Aorta (tissue), 5 donors: Measurements from ENCODE around the gene EMC10. TPM values are rescaled to one million over a fixed set of nuclear protein-coding genes. Genes with fewer than 3 reads are reported as not detected.
"Not testable (repeated sequence)": the region's sequence is repeated elsewhere in the genome, so short reads cannot be mapped to it uniquely, and the experiment has no call there.

ENCODE experiments used
- ATAC-seq: fragments of 200-7000 bp; cut with Tn5 transposase; one replicate; pipeline ENCODE4 v1.9.1; 2022; ENCODE audit warnings: moderate library complexity; ENCODE audit not compliant: low FRiP score
- DNase-seq, 2 donors: peaks; one replicate each; pipeline ENCODE4 v3.0.0-alpha.2; 2020
- H3K27ac ChIP-seq, 2 donors: one replicate each; pipeline ENCODE4 v1.5.1; 2013; ENCODE audit warnings: low read length in 2 of 2, mild to moderate bottlenecking in 2 of 2, moderate library complexity in 2 of 2, control low read depth in 1 of 2, inconsistent platforms in 1 of 2, low read depth in 1 of 2
- H3K27me3 ChIP-seq, 2 donors: one replicate each; pipeline ENCODE4 v1.6.1; 2013; ENCODE audit warnings: control low read depth in 1 of 2, low read length in 1 of 2, mild to moderate bottlenecking in 1 of 2, moderate library complexity in 1 of 2; ENCODE audit not compliant: insufficient read depth in 2 of 2, control insufficient read depth in 1 of 2
- H3K36me3 ChIP-seq, 2 donors: one replicate each; pipeline ENCODE4 v1.6.1; 2013; ENCODE audit warnings: control low read depth in 1 of 2, low read length in 1 of 2, mild to moderate bottlenecking in 1 of 2; ENCODE audit not compliant: insufficient read depth in 2 of 2, control insufficient read depth in 1 of 2
- H3K4me1 ChIP-seq, 2 donors: one replicate each; pipeline ENCODE4 v1.6.1; 2013; ENCODE audit warnings: low read length in 2 of 2, control low read depth in 1 of 2, mild to moderate bottlenecking in 1 of 2, moderate library complexity in 1 of 2; ENCODE audit not compliant: insufficient read depth in 2 of 2, control insufficient read depth in 1 of 2
- H3K4me3 ChIP-seq, 2 donors: one replicate each; pipeline ENCODE4 v1.5.1; 2013; ENCODE audit warnings: low read length in 2 of 2, control low read depth in 1 of 2, mild to moderate bottlenecking in 1 of 2
- H3K9me3 ChIP-seq: one replicate; pipeline ENCODE4 v1.6.1; 2013; ENCODE audit warnings: mild to moderate bottlenecking, low read length; ENCODE audit not compliant: control insufficient read depth
- WGBS, 2 donors: extraction: QIAGEN DNeasy Blood & Tissue Kit; methylation state at CpG; one replicate each; pipeline ENCODE4 v1.1.7; 2013; 5-methylcytosine and 5-hydroxymethylcytosine counted together
- intact Hi-C, 2 donors: fragments of 100-400 bp; cut with DNase I; formaldehyde crosslinking; loops; one replicate each; pipeline versions ENCODE4 v1.14.2 to v1.15.0; 2022
- polyA plus RNA-seq, 2 donors: library from polyadenylated mRNA; stranded (reverse); fragments of 200-250 nt; gene quantifications; one replicate each; pipeline ENCODE4 v1.2.3, GENCODE V29; 2013
- total RNA-seq, 2 donors: library from RNA; stranded (reverse); fragmentation: NEBNext Ultra II Directional; extraction: Animal tissue kit (Norgen Biotek cat#: 25700); gene quantifications; one replicate each; pipeline ENCODE4 v1.2.1, GENCODE V29; 2021
- donor health status: healthy with polysubstance abuse.
- donor health status: Bipolar disorder and iron deficiency.
- donor health status: DM: no; HTN: no; CAD: no.
- donor health status: DM: no; HTN: no; CAD: no.
- donor health status: DM: yes; HTN: yes; CAD: no.

Gene EMC10
- total and polyA plus RNA-seq, 4 donors = 65.2 to 111 (median 83.1) TPM

DNA sequence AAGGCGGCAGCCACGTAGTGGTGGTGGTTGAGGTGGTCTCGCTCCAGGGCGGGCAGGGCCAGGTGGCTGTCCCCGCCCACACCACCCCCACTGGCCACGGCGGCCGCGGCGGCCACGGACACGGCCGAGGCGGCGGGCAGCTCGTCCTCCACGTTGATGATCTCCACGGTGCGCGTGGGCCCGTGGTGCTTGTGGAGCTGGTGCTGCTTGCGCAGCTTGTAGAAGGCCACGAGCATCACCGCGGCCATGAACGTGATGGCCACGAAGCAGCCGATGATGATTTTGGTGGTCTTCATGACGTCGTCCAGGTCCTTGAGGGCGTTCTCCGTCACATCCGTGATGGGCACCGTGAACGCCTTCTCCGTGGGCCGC is 41.4 kb downstream of the EMC10 start:
- Histone ChIP-seq H3K4me3 (no peak overlapping the region), H3K36me3 (no peaks in the 10 kb centered on the region), H3K4me1 (no peaks in the 10 kb centered on the region), H3K9me3 (no peaks in the 10 kb centered on the region), H3K27ac (no peak overlapping the region), H3K27me3 (no peaks in the 10 kb centered on the region)
- ATAC-seq = no peak
- DNase-seq = peak in 1 of 2 donors; percentile 75
- WGBS, 2 donors = 96 to 97% methylated on average over 32 to 37 of the region's 37 CpGs
- intact Hi-C loops = no loop called here

DNA sequence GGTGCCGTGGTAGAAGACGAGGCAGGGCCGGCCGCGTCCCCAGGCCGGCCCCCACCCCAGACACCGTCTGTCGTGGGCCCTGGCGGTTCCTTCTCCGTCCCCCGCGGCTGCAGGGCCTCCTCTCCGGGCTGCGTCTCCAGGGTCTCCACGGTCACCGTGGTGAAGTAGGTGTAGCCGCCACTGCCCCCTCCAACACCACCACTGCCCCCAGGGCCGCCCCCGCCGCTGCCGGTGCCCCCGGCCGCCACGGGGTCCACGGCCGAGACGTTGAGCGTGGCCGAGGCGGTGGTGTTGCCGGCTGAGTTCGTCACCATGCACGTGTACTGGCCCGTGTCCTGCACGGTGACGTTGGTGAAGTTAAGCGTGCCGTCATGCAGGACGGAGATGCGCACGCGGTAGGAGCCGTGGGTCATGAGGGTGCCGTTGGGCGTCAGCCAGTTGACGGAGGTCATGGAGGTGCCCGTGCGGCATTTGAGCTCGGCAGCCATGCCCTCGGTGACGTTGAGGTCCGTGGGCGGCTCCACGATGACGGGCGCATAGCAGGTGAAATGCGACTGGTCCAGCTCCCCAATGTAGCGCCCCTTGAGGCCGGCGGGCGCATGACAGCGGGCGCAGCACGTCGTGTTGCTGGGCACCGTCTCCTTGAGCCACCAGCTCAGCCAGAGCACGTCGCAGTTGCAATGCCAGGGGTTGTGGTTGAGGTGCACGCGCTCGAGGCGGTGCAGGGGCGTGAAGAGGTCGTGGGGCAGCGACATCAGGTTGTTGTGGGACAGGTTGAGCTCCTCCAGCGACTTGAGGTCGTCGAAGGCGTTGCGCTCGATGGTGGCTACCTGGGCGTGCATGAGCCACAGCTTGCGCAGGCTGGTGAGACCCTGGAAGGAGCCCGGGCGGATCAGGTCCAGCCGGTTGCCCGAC is 42.0 kb downstream of the EMC10 start:
- DNase-seq = peak in 1 of 2 donors; percentile 73
- H3K27ac ChIP-seq = no peak overlapping the region
- intact Hi-C loops = no loop called here

DNA sequence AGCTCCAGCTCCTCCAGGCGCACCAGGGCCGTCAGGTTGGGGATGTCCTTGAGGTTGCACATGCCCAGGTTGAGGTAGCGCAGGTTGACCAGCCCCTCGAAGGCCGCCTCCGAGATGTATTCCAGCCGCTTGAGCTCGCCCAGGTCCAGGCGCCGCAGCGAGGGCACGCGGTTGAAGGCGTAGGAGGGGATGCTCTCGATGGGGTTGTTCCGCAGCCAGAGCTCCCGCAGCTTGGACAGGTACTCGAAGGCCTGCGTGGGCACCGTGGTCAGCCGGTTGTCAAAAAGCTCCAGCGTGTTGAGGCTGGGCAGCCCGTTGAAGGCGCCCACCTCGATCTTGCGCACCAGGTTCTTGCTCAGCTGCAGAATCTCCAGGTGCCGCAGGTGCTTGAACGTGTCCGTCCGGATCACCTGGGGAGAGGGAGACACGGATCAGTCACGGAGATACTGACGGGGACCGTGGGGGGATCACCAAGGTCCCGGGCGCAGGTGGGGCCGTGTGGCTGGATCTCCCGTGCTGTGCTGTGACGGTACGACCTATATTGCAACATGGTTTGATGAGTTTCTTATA is 42.8 kb downstream of the EMC10 start:
- no peak for ATAC-seq

More for the DNA sequence above, 42.0 kb downstream of the EMC10 start:
- Histone ChIP-seq H3K4me3 (no peak overlapping the region), H3K36me3 (no peaks in the 10 kb centered on the region), H3K27me3 (no peaks in the 10 kb centered on the region), H3K4me1 (no peaks in the 10 kb centered on the region), H3K9me3 (no peaks in the 10 kb centered on the region)
- 95 to 96% methylated on average over 82 to 87 of the region's 87 CpGs for WGBS, 2 donors
- ATAC-seq = no peak

DNA sequence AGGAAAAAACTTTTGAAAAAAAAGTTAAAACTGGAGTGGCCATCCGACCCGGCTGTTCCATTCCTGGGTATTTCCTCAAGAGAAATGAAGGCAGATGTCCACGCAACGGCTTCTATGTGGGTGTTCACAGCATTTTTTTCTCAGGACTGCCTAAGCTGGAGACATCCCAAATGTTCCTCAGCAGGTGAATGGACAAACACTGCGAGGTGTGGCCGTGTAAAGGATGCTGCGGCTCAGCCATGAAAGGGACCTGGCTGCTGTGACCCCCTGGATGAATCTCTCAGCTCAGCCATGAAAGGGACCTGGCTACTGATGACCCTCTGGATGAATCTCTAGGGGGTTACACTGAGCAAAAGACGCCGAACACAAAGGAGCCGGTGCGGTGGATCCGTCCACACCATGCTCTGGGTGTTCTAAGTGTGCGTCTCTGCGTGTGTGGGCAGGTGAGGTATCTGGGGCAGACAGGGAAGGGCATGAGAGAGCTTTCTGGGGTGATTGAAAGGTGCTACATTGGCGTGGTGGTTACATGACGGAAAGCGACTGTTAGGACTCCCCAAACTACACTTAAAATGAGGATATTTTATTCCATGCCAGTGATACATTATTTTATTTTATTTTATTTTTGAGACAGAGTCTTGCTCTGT is 44.6 kb downstream of the EMC10 start:
- WGBS, 2 donors = 83 to 87% methylated on average over 17 of the region's 17 CpGs
- H3K4me1 ChIP-seq = no peaks in the 10 kb centered on the region
- no peaks in the 10 kb centered on the region for H3K36me3 ChIP-seq
- DNase-seq (peak; percentile 15 to 32), ATAC-seq (no peak)
- intact Hi-C loops = no loop called here
- no peak overlapping the region for H3K27ac ChIP-seq
- no peaks in the 10 kb centered on the region for H3K9me3 ChIP-seq
- H3K4me3 ChIP-seq = no peak overlapping the region
- H3K27me3 ChIP-seq = no peaks in the 10 kb centered on the region

More for the DNA sequence above, 42.8 kb downstream of the EMC10 start:
- Histone ChIP-seq H3K4me1 (no peaks in the 10 kb centered on the region), H3K27ac (no peak overlapping the region), H3K27me3 (no peaks in the 10 kb centered on the region), H3K36me3 (no peaks in the 10 kb centered on the region), H3K4me3 (no peak overlapping the region), H3K9me3 (no peaks in the 10 kb centered on the region)
- DNase-seq = peak; percentile 42 to 74
- intact Hi-C loops = no loop called here
- WGBS, 2 donors = 97% methylated on average over 40 of the region's 40 CpGs

DNA sequence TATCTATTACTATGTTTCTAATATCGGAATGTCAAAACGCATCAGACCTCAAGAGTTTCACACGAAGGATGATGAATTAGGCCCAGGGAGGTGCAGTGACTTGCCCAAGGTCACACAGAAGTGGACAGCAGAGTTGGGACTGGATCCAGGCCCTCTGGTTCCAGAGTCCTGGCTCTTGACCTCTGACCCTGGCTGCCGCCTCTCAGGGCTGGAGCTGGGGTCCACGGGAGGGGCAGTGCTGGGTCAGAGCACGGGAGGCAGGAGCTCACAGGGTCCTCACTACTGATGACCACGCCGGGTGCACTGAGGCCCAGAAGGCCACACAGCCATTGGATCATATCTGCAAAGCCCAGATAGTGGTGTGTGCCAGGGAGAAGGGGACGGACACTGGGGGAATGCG is 46.6 kb downstream of the EMC10 start:
- ATAC-seq = no peak
- no peaks in the 10 kb centered on the region for H3K36me3 ChIP-seq
- intact Hi-C loops = no loop called here

DNA sequence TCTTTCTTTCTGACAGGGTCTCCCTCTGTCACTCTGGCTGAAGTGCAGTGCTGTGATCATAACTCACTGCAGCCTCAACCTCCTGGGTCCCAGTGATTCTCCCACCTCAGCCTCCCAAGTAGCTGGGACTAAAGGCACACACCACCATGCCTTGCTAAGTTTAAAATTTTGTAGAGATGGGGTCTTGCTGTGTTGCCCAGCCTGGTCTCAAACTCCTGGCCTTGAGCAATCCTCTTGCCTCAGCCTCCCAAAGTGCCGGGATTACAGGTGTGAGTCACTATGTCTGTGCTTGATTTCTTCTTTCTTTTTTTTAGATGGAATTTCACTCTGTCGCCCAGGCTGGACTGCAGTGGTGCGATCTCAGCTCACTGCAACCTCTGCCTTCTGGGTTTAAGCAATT is 51.7 kb downstream of the EMC10 start:
- H3K9me3 ChIP-seq, intact Hi-C loops, H3K27ac ChIP-seq: not testable (repeated sequence)

More for the DNA sequence above, 46.6 kb downstream of the EMC10 start:
- no peak overlapping the region for H3K27ac ChIP-seq
- 89 to 90% methylated on average over 10 of the region's 10 CpGs for WGBS, 2 donors
- DNase-seq = no peak
- H3K4me3 ChIP-seq = no peak overlapping the region
- H3K27me3 ChIP-seq = no peaks in the 10 kb centered on the region
- H3K4me1 ChIP-seq = no peaks in the 10 kb centered on the region
- H3K9me3 ChIP-seq = no peaks in the 10 kb centered on the region

DNA sequence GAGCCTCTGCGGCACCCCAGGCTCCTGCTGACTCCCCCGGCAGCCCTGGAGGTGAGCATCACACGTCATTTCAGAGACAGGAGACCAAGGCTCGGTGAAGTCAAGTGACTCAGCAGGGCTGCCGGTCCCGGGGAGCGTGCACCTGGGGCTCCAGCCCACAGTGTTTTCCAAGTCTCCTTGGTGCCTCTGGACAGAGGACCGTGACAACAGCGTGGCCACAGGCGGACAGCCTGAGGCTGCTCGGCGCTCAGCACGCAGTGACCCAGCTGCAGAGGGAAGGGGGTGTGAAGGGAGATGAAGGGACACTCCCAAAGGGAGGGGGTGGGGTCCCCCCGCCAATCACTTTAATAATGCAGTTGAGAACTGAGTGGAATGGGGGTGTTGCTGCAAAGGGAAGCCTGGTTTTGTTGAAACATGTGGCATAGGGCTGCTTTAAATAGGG is 54.9 kb downstream of the EMC10 start:
- 62 to 73% methylated on average over 14 of the region's 14 CpGs for WGBS, 2 donors
- no peaks in the 10 kb centered on the region for H3K36me3 ChIP-seq

More for the DNA sequence above, 51.7 kb downstream of the EMC10 start:
- not testable (repeated sequence) for H3K4me1 ChIP-seq, ATAC-seq, H3K27me3 ChIP-seq, DNase-seq, H3K36me3 ChIP-seq, H3K4me3 ChIP-seq
- WGBS, 2 donors = 89 to 90% methylated on average over 3 of the region's 3 CpGs

DNA sequence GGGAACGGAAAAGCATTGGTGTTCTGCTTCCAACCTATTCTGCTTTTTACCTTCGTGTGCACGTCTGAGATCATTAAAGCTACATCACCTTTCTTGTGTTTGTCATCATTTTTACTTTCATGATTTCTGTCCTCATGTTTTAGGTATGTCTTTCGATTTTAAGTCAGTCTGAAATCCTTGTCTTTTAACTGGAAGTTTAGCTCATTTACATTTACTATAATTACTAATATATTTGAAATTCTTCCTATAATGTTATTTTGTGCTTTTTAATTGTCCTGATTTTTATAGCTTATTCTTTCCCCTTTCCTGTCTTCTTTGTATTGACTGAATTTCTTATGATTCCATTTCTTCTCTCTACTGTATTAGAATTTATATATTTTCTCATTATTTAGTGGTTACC is 56.6 kb downstream of the EMC10 start:
- intact Hi-C loops = no loop called here
- H3K27me3 ChIP-seq = no peaks in the 10 kb centered on the region
- ATAC-seq = no peak

More for the DNA sequence above, 54.9 kb downstream of the EMC10 start:
- Histone ChIP-seq H3K9me3 (peaks cover 7% of the 10 kb centered on the region), H3K27me3 (no peaks in the 10 kb centered on the region), H3K4me3 (no peak overlapping the region), H3K4me1 (no peaks in the 10 kb centered on the region), H3K27ac (no peak overlapping the region)
- ATAC-seq = no peak
- no peak for DNase-seq
- intact Hi-C loops = no loop called here

More for the DNA sequence above, 56.6 kb downstream of the EMC10 start:
- Histone ChIP-seq H3K4me3 (no peak overlapping the region), H3K27ac (no peak overlapping the region), H3K9me3 (peaks cover 7% of the 10 kb centered on the region), H3K4me1 (no peaks in the 10 kb centered on the region), H3K36me3 (no peaks in the 10 kb centered on the region)
- WGBS, 2 donors = 86 to 92% methylated on average over 4 of the region's 4 CpGs
- no peak for DNase-seq
